GM18870 (cell line): Measurements from ENCODE around the gene PCDHA1.
"Not testable (repeated sequence)": the region's sequence is repeated elsewhere in the genome, so short reads cannot be mapped to it uniquely, and the experiment has no call there.

Source experiments
- ATAC-seq: cut with Tn5 transposase; IDR thresholded peaks from one replicate; pipeline ENCODE4 v1.9.1; 2021; ENCODE audit warnings: moderate library complexity; ENCODE audit not compliant: unreplicated experiment

Gene PCDHA1

DNA sequence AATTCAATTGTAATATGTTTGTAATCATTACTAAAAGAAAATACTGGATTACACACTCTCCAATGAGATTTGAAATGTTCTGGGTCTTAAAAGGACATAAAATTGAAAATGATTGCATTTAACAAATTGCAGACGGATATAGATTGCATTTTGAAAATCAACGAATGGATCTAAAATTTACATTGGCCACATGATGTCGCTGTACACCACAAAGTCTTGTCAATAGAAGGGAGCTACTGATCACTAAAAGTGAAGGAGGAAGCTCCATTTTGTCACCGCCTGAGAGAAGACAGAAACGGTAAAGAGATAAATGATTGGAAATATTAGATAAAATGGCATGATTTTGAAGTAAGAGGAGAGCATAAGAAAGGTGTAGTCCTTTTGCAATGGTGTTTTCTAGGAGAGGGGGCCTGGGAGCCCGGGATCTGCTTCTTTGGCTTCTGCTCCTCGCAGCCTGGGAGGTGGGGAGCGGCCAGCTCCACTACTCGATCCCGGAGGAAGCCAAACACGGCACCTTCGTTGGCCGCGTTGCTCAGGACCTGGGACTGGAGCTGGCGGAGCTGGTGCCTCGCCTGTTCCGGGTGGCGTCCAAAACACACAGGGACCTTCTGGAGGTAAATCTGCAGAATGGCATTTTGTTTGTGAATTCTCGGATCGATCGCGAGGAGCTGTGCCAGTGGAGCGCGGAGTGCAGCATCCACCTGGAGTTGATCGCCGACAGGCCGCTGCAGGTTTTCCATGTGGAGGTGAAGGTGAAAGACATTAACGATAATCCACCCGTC lies at the start of gene PCDHA1:
TSS of gene PCDHA1 (plus strand) at position 236 of the 782 bp plus-strand sequence.
- no peak for ATAC-seq

DNA sequence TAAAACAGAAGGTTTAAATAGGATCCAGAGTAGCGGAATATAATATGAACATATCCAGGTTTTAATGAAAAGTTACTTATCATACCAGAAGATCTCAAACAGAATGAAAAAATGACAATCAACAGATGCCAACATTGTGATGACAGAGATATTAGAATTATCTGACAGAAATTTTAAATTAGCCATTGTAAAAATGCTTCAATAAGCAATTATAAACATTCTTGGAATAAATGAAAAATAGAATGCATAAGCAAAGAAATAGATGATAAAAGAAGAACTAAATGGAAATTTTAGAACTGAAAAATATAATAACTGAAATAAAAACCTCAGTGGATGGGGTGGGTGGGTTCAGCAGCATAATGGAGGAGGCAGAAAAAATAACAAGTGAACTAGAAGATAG lies 48.5 kb upstream of the PCDHA1 start:
- no peak for ATAC-seq

DNA sequence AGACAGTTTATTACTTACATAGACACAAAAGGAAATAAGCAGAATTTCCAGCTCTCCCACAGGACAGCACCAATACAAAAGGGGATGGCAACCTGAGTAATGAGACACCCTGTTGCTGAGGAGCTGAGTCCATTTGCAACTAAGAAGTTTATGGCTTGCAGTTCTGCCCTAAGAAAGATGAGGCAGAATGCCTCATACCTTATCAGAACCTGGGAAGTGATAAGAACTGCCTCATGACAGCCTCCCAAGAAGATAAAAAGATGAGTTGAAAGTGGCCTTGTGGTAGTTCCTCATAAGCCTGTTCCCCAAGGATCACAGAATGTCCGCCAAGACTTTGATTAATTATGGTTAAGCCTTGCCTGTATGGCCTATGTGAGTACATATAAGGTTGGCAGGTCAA lies 44.0 kb upstream of the PCDHA1 start:
- no peak for ATAC-seq

DNA sequence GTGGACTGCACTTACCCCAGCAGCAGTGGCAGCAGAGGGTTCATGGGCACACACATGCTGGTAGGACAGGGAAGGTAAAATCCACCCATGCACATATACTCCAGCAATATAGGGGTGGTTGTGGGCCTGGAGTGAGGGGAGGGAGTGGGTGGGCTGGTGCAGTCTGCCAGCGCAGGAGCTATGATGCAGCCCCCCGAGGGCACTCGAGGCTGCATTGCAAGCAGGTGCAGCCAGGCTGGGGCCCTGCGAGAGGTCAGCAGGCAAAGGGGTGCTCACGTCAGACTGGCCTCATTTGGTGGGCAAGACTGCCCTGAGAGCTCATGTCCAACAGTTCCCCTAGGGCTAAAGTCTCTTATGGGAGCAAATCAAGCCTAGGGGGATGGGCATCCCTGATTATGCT lies 32.4 kb upstream of the PCDHA1 start:
- ATAC-seq, result no peak

DNA sequence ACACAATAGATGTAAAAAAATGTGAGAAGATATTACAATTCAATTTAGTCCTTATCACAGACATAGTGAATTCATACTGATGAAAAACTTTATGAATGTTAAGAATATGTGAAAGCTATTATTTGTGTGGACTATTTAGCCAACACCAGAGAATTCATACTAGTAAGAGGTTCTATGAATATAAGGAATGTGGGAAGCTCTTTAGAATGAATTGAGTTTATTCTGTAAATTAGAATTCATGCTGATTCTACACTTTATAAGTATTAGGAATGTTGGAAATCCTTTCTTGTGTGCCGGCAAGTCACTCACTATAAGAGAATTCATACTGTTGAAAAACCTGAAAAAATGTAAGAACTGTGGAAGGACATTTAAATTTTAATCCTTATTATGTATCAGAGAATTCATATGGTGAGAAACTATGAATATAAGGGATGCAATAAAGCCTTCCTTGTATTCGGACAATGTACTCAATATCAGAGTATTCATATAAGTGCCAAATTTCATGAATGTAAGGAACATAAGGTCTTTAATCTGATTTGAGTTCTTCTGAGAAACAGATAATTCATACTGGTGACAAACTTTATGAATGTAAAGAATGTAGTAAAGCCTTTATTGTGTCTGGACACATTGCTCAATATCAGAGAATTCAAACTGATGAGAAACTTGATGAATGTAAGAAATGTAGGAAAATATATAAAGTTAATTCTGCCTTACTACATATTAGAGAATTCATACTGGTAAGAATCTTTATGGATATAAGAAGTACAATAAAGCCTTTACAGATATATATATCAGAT lies 21.6 kb upstream of the PCDHA1 start:
- ATAC-seq, result no peak

DNA sequence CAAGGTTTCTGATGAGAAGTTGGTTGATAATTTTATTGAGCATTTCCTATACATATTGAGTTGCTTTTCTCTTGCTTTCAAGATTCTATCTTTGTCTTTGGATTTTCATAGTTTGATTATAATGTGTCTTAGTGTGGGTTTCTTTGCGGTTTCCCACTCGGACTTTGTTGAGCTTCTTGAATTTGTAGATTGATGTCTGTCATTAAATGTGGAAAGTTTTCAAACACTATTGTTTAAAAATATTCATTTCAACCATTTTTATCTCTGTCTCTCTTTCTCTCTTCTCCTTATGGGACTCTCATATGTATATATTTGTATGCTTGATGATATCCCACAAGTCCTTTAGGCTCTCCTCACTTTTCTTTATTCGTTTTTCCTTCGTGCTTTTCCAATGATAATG lies 18.5 kb upstream of the PCDHA1 start:
- ATAC-seq, result no peak

DNA sequence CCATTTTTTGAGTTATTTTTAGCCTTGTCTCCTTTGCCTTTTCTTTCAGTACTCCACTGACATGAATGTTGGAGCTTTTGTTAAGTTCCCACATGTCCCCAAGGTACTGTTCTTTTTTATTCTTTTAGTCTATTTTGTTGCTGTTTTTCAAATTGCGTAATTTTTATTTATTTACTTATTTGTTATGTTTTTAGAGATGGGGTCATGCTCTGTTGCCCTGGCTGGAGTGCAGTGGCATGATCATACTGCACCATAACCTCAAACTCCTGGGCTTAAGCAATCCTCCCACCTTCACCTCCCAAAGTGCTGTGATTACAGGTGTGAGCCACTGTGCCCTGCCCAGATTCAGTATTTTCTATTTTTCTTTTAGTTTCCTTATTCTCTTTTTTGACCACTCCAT lies 5.4 kb upstream of the PCDHA1 start:
- ATAC-seq, result no peak

DNA sequence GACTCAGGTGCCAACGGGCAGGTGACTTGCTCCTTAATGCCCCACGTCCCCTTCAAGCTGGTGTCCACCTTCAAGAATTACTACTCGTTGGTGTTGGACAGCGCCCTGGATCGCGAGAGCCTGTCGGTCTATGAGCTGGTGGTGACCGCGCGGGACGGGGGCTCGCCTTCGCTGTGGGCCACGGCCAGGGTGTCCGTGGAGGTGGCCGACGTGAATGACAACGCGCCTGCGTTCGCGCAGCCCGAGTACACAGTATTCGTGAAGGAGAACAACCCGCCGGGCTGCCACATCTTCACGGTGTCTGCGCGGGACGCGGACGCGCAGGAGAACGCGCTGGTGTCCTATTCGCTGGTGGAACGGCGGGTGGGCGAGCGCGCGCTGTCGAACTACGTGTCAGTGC lies 1.5 kb downstream of the PCDHA1 start:
- ATAC-seq, result not testable (repeated sequence)

DNA sequence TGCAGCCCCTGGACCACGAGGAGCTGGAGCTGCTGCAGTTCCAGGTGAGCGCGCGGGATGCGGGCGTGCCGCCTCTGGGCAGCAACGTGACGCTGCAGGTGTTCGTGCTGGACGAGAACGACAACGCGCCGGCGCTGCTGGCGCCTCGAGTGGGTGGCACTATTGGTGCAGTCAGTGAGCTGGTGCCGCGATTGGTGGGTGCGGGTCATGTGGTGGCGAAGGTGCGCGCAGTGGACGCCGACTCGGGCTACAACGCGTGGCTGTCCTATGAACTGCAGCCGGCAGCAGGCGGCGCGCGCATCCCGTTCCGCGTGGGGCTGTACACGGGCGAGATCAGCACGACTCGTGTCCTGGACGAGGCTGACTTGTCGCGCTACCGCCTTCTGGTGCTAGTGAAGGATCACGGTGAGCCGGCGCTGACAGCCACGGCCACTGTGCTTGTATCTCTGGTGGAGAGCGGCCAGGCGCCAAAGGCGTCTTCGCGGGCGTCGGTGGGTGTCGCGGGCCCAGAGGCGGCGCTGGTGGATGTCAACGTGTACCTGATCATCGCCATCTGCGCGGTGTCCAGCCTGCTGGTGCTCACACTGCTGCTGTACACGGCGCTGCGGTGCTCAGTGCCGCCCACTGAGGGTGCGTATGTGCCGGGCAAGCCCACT lies 2.0 kb downstream of the PCDHA1 start:
- ATAC-seq, result not testable (repeated sequence)

DNA sequence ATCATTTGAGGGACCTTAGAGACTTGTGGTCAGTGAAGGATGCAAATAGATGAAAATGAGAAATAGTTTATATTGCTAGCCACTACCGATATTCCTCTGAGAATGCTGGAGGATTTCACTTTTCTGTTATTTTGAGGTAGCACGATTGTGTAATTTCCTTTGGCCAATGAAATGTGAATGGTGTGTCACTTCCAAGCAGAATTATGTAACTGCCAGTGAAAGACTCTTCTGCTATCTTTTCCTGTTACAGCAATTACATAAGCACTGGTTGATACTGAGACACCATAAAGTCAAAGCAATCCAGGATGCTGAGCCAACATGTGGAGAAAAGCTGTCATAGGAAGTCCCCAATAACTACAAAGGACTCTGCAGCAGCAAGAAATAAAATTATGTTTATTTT lies 5.1 kb downstream of the PCDHA1 start:
- ATAC-seq, result no peak

DNA sequence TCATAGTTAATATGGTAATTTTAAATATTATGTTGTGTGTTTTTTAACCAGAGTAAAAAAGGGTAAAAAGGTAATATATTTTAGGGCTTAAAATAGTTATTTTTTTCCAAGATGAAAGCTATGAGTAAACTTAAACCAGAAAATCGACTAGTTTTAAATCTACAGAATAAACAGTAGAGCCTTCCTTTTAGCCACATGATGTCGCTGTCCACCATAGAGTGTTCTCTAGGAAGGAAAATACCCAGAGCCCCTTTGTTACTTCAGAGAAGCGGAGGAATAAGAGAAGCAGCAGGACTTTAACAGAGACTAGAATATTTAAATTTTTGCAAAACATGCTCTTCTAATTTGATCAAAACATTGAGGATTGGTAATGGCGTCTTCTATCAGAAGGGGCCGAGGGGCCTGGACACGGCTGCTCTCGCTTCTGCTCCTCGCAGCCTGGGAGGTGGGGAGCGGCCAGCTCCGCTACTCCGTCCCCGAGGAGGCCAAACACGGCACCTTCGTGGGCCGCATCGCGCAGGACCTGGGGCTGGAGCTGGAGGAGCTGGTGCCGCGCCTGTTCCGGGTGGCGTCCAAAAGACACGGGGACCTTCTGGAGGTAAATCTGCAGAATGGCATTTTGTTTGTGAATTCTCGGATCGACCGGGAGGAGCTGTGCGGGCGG lies 8.8 kb downstream of the PCDHA1 start, which contains the start of gene PCDHA2:
TSS of gene PCDHA2 (plus strand) at position 258 of the 664 bp plus-strand sequence.
- ATAC-seq, result no peak

DNA sequence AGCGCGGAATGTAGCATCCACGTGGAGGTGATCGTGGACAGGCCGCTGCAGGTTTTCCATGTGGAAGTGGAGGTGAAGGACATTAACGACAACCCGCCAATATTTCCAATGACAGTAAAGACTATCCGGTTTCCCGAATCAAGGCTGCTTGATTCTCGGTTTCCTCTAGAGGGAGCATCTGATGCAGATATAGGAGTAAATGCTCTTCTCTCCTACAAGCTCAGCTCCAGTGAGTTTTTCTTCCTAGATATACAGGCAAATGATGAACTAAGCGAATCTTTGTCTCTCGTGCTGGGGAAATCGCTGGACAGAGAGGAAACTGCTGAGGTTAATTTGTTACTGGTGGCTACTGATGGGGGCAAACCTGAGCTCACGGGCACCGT lies 9.3 kb downstream of the PCDHA1 start:
- no peak for ATAC-seq

DNA sequence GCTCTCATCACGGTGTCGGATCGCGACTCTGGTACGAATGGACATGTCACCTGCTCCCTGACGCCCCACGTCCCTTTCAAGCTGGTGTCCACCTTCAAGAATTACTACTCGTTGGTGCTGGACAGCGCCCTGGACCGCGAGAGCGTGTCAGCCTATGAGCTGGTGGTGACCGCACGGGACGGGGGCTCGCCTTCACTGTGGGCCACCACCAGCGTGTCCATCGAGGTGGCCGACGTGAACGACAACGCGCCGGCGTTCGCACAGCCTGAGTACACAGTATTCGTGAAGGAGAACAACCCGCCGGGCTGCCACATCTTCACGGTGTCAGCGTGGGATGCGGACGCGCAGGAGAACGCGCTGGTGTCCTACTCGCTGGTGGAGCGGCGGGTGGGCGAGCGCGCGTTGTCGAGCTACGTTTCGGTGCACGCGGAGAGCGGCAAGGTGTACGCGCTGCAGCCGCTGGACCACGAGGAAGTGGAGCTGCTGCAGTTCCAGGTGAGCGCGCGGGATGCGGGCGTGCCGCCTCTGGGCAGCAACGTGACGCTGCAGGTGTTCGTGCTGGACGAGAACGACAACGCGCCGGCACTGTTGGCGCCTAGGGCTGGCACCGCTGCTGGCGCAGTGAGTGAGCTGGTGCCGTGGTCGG lies 10.3 kb downstream of the PCDHA1 start:
- not testable (repeated sequence) for ATAC-seq

DNA sequence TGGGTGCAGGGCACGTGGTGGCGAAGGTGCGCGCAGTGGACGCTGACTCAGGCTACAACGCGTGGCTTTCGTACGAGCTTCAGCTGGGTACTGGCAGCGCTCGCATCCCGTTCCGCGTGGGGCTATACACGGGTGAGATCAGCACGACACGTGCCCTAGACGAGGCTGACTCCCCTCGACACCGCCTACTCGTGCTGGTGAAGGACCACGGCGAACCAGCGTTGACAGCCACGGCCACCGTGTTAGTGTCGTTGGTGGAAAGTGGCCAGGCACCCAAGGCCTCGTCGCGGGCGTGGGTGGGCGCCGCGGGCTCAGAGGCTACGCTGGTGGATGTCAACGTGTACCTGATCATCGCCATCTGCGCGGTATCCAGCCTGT lies 10.8 kb downstream of the PCDHA1 start:
- ATAC-seq, result no peak

DNA sequence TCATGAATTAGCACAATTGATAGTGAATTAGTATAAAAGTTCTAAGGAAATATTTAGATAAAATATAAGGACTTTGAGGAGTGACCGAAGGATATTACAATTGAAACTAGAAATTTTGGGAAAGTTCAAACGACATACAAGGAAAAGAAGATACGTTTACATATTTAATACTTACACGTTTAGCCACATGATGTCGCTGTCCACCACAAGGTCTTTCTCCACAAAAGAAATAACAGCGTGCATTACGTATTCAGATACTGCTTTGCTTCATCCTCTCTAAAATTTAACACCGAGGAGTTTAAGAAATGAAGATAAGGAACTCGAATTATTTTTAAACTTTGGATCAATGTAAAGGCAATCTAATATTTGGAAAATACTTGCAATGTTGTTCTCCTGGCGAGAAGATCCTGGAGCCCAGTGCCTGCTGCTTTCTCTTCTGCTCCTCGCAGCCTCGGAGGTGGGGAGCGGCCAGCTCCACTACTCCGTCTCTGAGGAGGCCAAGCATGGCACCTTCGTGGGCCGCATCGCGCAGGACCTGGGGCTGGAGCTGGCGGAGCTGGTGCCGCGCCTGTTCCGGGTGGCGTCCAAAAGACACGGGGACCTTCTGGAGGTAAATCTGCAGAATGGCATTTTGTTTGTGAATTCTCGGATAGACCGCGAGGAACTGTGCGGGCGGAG lies 15.0 kb downstream of the PCDHA1 start, which contains the start of gene PCDHA3:
TSS of gene PCDHA3 (plus strand) at position 242 of the 678 bp plus-strand sequence.
- no peak for ATAC-seq

DNA sequence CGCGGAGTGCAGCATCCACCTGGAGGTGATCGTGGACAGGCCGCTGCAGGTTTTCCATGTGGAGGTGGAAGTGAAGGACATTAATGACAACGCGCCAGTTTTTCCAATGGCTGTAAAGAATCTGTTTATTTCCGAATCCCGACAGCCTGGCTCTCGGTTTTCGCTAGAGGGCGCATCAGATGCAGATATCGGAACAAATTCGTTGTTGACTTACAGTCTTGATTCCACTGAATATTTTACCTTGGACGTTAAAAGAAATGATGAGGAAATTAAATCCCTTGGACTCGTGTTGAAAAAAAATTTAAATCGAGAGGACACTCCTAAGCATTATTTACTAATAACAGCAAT lies 15.5 kb downstream of the PCDHA1 start:
- no peak for ATAC-seq

DNA sequence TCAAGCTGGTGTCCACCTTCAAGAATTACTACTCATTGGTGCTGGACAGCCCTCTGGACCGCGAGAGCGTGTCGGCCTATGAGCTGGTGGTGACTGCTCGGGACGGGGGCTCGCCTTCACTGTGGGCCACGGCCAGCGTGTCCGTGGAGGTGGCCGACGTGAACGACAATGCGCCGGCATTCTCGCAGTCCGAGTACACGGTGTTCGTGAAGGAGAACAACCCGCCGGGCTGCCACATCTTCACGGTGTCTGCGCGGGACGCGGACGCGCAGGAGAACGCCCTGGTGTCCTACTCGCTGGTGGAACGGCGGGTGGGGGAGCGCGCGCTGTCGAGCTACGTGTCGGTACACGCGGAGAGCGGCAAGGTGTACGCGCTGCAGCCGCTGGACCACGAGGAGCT lies 16.4 kb downstream of the PCDHA1 start:
- ATAC-seq, result not testable (repeated sequence)

DNA sequence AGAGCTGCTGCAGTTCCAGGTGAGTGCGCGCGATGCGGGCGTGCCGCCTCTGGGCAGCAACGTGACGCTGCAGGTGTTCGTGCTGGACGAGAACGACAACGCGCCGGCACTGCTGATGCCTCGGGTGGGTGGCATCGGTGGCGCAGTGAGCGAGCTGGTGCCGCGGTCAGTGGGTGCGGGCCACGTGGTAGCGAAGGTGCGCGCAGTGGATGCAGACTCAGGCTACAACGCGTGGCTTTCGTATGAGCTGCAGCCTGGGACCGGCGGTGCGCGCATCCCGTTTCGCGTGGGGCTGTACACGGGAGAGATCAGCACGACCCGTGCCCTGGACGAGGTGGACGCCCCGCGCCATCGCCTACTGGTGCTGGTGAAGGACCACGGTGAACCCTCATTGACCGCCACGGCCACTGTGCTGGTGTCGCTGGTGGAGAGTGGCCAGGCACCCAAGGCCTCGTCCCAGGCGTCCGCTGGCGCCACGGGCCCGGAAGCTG lies 16.9 kb downstream of the PCDHA1 start:
- no peak for ATAC-seq

DNA sequence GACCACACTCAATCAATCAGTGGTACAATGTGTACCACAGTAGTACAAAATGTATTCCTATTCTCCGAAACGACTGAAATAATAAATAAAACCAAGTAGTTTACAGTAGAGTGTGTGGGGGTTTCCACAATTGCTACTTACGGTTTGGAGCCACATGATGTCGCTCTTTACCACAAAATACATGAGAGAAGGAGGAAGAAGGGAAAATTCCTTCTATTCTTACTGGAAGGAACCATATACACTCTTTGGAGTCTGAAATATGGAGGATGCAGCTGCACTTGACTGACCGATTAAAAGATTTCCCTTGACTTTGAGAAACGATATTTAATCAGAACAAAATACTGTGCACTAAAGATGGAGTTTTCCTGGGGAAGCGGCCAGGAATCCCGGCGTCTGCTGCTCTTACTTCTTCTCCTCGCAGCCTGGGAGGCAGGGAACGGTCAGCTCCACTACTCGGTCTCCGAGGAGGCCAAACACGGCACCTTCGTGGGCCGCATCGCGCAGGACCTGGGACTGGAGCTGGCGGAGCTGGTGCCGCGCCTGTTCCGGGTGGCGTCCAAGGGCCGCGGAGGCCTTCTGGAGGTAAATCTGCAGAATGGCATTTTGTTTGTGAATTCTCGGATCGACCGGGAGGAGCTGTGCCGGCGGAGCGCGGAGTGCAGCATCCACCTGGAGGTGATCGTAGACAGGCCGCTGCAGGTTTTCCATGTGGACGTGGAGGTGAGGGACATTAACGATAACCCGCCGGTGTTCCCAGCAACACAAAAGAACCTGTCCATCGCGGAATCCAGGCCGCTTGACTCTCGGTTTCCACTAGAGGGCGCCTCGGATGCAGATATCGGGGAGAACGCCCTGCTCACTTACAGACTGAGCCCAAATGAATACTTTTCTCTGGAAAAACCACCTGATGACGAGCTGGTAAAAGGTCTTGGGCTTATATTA lies 21.2 kb downstream of the PCDHA1 start, which contains the start of gene PCDHA4:
TSS of gene PCDHA4 (plus strand) at position 235 of the 942 bp plus-strand sequence.
- no peak for ATAC-seq
